ENCODE data around the gene CSTF2T.

- TF ChIP-seq, protein P1, sequence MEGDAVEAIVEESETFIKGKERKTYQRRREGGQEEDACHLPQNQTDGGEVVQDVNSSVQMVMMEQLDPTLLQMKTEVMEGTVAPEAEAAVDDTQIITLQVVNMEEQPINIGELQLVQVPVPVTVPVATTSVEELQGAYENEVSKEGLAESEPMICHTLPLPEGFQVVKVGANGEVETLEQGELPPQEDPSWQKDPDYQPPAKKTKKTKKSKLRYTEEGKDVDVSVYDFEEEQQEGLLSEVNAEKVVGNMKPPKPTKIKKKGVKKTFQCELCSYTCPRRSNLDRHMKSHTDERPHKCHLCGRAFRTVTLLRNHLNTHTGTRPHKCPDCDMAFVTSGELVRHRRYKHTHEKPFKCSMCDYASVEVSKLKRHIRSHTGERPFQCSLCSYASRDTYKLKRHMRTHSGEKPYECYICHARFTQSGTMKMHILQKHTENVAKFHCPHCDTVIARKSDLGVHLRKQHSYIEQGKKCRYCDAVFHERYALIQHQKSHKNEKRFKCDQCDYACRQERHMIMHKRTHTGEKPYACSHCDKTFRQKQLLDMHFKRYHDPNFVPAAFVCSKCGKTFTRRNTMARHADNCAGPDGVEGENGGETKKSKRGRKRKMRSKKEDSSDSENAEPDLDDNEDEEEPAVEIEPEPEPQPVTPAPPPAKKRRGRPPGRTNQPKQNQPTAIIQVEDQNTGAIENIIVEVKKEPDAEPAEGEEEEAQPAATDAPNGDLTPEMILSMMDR (conservative IDR thresholded peaks at IDR 0.05; ENCODE audit: low read depth, low read length): no peak
- TF ChIP-seq EZH2 (IDR thresholded peaks at IDR 0.05; ENCODE audit: borderline replicate concordance, low read depth, low read length, poor library complexity, severe bottlenecking): no peak
These were observed 36.3 kb downstream of the CSTF2T start for GRCh38 chr10:51663086-51663485.

All from A673 (cell line).